ENCODE measurements around the gene CNBD2.

DNA sequence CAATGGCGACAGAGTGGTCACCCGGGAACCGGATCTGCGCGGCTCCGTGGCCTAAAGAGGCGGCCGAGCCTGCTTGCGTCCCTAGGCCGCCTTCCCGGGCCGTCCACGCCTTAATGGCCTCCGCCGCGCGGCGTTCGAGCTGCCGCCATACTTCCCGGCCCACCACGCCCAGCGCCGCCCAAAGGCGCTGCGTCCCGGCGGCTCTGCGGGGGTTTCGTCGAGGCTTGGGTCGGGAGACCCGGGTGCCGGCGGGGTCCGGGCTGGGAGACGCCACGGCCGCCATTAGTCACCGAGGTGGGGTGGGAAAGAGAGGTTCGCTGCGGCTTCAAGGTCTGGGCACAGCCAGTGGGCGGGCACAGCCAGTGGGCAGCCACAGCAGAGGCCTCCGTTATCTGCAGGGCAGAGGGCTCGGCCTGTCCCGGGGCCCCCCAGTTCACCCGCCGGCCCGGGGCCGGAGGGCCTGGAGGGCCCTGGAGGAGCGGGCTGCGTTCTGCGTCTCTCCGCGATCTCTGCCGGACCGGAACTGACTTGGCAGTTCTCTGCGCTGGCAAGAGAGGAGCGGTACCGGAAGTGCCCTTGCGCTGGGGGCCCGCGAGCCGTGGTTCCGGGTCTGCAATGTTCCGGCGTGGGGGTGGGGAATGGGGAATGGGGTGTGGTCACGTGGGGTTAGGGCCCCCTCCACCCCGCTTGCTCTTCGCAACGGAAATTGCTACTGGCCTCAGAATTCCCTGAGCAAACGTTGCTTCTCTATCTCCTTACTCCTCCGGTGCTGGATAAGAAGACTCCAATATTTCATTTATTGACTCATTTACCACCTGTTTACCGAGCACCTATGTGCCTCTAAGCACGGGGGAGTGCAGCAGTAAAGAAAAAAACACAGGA lies 82.3 kb downstream of the CNBD2 start:
- TF ChIP-seq, protein P1, sequence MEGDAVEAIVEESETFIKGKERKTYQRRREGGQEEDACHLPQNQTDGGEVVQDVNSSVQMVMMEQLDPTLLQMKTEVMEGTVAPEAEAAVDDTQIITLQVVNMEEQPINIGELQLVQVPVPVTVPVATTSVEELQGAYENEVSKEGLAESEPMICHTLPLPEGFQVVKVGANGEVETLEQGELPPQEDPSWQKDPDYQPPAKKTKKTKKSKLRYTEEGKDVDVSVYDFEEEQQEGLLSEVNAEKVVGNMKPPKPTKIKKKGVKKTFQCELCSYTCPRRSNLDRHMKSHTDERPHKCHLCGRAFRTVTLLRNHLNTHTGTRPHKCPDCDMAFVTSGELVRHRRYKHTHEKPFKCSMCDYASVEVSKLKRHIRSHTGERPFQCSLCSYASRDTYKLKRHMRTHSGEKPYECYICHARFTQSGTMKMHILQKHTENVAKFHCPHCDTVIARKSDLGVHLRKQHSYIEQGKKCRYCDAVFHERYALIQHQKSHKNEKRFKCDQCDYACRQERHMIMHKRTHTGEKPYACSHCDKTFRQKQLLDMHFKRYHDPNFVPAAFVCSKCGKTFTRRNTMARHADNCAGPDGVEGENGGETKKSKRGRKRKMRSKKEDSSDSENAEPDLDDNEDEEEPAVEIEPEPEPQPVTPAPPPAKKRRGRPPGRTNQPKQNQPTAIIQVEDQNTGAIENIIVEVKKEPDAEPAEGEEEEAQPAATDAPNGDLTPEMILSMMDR (conservative IDR thresholded peaks at IDR 0.05 in 1 of 2, IDR thresholded peaks at IDR 0.05 in 1 of 2; ENCODE audit: extremely low read depth in 1 of 2, insufficient read depth in 1 of 2, low read depth in 1 of 2, low read length in 2 of 2), result no peak
- no peak for TF ChIP-seq EZH2 (IDR thresholded peaks at IDR 0.05; ENCODE audit: borderline replicate concordance, low read length)
